Pancreas (tissue), 10 donors: Measurements from ENCODE around the gene TLR9. TPM values are rescaled to one million over a fixed set of nuclear protein-coding genes. Genes with fewer than 3 reads are reported as not detected.

Experiments used
- ATAC-seq, 4 donors: fragments of 200-7000 bp; cut with Tn5 transposase; one replicate each; pipeline versions ENCODE4 v1.8.0 to v1.9.1; 2020; ENCODE audit warnings: mild to moderate bottlenecking in 4 of 4, moderate library complexity in 4 of 4
- DNase-seq, 6 donors: peaks; one replicate each; pipeline ENCODE4 v3.0.0-alpha.2; 2020
- FAIRE-seq: peaks from 2 replicates; lab custom pipeline; 2012; peaks lifted over from hg19 to GRCh38; lab: Jason Lieb, UNC
- H3K27ac ChIP-seq, 4 donors: fragments of 200-600 bp; sonication (generic); 1 replicate in 3 of 4; 2 replicates in 1 of 4; pipeline versions ENCODE4 v1.5.0 to v1.8.0; 2020
- H3K27me3 ChIP-seq, 4 donors: fragments of 200-600 bp; one replicate each; pipeline ENCODE4 v1.8.0; 2021
- H3K36me3 ChIP-seq, 3 donors: fragments of 200-600 bp; sonication (generic) in 1 of 3; one replicate each; pipeline versions ENCODE4 v1.5.0 to v1.8.0; 2020 to 2021
- H3K4me1 ChIP-seq, 3 donors: fragments of 200-600 bp; one replicate each; pipeline ENCODE4 v1.8.0; 2021
- H3K4me3 ChIP-seq, 4 donors: fragments of 200-600 bp; sonication (generic) in 2 of 4; one replicate each; pipeline versions ENCODE4 v1.5.0 to v1.8.0; 2020 to 2021
- H3K9me3 ChIP-seq, 4 donors: fragments of 200-600 bp; one replicate each; pipeline ENCODE4 v1.8.0; 2021
- CTCF ChIP-seq, 4 donors: fragments of 200-600 bp; sonication (generic) in 3 of 4; IDR thresholded peaks; one replicate each; pipeline versions ENCODE4 v1.5.0 to v1.8.0; 2021; ENCODE audit warnings: antibody characterized with exemption in 4 of 4
- WGBS, 2 donors: extraction: QIAGEN DNeasy Blood & Tissue Kit; methylation state at CpG; one replicate each; pipeline ENCODE4 v1.1.7; 2013; 5-methylcytosine and 5-hydroxymethylcytosine counted together
- intact Hi-C, 3 donors: fragments of 100-400 bp; cut with DNase I; formaldehyde crosslinking; loops; one replicate each; pipeline versions ENCODE4 v1.11.1 to v1.14.2; 2022
- polyA plus RNA-seq, 2 donors: library from polyadenylated mRNA; stranded (reverse); fragments of 200-250 nt; gene quantifications; one replicate each; pipeline ENCODE4 v1.2.3, GENCODE V29; 2013
- total RNA-seq, 6 donors: library from RNA; stranded (reverse); fragmentation: NEBNext Ultra II Directional in 4 of 6; extraction: Animal tissue kit (Norgen Biotek cat#: 25700) in 4 of 6; gene quantifications; one replicate each; pipeline versions ENCODE4 v1.2.1 to v1.2.4, GENCODE V29; 2021 to 2023
- donor health status: healthy with polysubstance abuse.
- donor health status: DM: no; HTN: no; CAD: no; lungs with moderate emphysema.
- donor health status: DM: no; HTN: no; CAD: no.
- donor health status: control.
- donor health status: control.
- donor health status: Bipolar disorder and iron deficiency.
- donor health status: DM: yes; HTN: yes; CAD: no.
- donor health status: DM: no; HTN: no; CAD: no.
- donor health status: DM: no; HTN: no; CAD: no.
- donor health status: DM: yes; HTN: yes; CAD: no.

The TLR9 gene
- total and polyA plus RNA-seq, 8 donors, result 0.03 to 0.47 (median 0.05) TPM; not detected in 2

- FAIRE-seq, result no peak
- no peak overlapping the region for H3K4me3 ChIP-seq
- no peaks in the 10 kb centered on the region for H3K36me3 ChIP-seq
- no peak for ATAC-seq
- no peak overlapping the region for H3K27ac ChIP-seq
- TF ChIP-seq CTCF (IDR thresholded peaks at IDR 0.05), result no peak
- H3K9me3 ChIP-seq, result no peaks in the 10 kb centered on the region
- 87 to 90% methylated on average over 6 of the region's 6 CpGs for WGBS, 2 donors
- intact Hi-C loops, result no loop called here
- no peaks in the 10 kb centered on the region for H3K27me3 ChIP-seq
- no peak for DNase-seq
- peaks cover 0 to 3% (median 0%) of the 10 kb centered on the region in 3 donors for H3K4me1 ChIP-seq
Measured at GRCh38 chr3:52185311-52185710, 40.1 kb downstream of the TLR9 start.

- no peak for TF ChIP-seq CTCF (IDR thresholded peaks at IDR 0.05)
- Histone ChIP-seq H3K27ac (no peak overlapping the region), H3K27me3 (no peaks in the 10 kb centered on the region), H3K9me3 (no peaks in the 10 kb centered on the region), H3K36me3 (no peaks in the 10 kb centered on the region), H3K4me3 (no peak overlapping the region), H3K4me1 (no peaks in the 10 kb centered on the region)
- no peak for DNase-seq
- intact Hi-C loops, result no loop called here
- FAIRE-seq, result no peak
- no peak for ATAC-seq
- WGBS, 2 donors, result 74 to 85% methylated on average over 8 of the region's 8 CpGs
Measured at GRCh38 chr3:52184690-52185089, 40.8 kb downstream of the TLR9 start.

GRCh38 chr3:52183786-52184445 is 41.5 kb downstream of the TLR9 start:
- no peak for ATAC-seq
- Histone ChIP-seq H3K27me3 (no peaks in the 10 kb centered on the region), H3K4me3 (no peak overlapping the region), H3K9me3 (no peaks in the 10 kb centered on the region), H3K27ac (no peak overlapping the region), H3K4me1 (no peaks in the 10 kb centered on the region), H3K36me3 (no peaks in the 10 kb centered on the region)
- DNase-seq, result no peak
- no peak for TF ChIP-seq CTCF (IDR thresholded peaks at IDR 0.05)
- intact Hi-C loops, result no loop called here
- 86 to 87% methylated on average over 7 of the region's 7 CpGs for WGBS, 2 donors
- FAIRE-seq, result no peak

- FAIRE-seq, result no peak
Measured at GRCh38 chr3:52182691-52183090, 42.8 kb downstream of the TLR9 start.

More at GRCh38 chr3:52182691-52183090, 42.8 kb downstream of the TLR9 start:
- no peak for ATAC-seq
- intact Hi-C loops, result no loop called here
- WGBS, 2 donors, result 72 to 87% methylated on average over 4 of the region's 4 CpGs
- no peaks in the 10 kb centered on the region for H3K4me1 ChIP-seq
- no peak overlapping the region for H3K4me3 ChIP-seq
- H3K27ac ChIP-seq, result no peak overlapping the region
- no peaks in the 10 kb centered on the region for H3K9me3 ChIP-seq
- H3K27me3 ChIP-seq, result no peaks in the 10 kb centered on the region
- no peaks in the 10 kb centered on the region for H3K36me3 ChIP-seq
- no peak for DNase-seq
- TF ChIP-seq CTCF (IDR thresholded peaks at IDR 0.05), result no peak
